GM23248 (cell line): ENCODE data around the gene SIRT1. TPM values are rescaled to one million over a fixed set of nuclear protein-coding genes. Genes with fewer than 3 reads are reported as not detected.
"Not testable (repeated sequence)": the region's sequence is repeated elsewhere in the genome, so short reads cannot be mapped to it uniquely, and the experiment has no call there.

ENCODE experiments used
- DNase-seq: peaks from one replicate; pipeline ENCODE4 v3.0.0-alpha.2; 2015
- H2AFZ ChIP-seq: fragments of 200-600 bp; sonication (generic); 2 replicates; pipeline ENCODE4 v1.6.1; 2016; ENCODE audit warnings: antibody characterized with exemption
- H3F3A ChIP-seq: fragments of 200-600 bp; sonication (generic); 2 replicates; pipeline ENCODE4 v1.6.1; 2016; ENCODE audit warnings: mild to moderate bottlenecking, antibody characterized with exemption, mixed run types; ENCODE audit not compliant: insufficient read depth
- H3K27ac ChIP-seq: fragments of 200-600 bp; sonication (generic); 2 replicates; pipeline ENCODE4 v1.5.1; 2016; ENCODE audit warnings: mild to moderate bottlenecking
- H3K27me3 ChIP-seq: fragments of 200-600 bp; sonication (generic); replicated peaks from 2 replicates; pipeline ENCODE4 v1.6.1; 2016; ENCODE audit warnings: mild to moderate bottlenecking; ENCODE audit not compliant: insufficient read depth
- H3K36me3 ChIP-seq: fragments of 200-600 bp; sonication (generic); 2 replicates; pipeline ENCODE4 v1.6.1; 2016; ENCODE audit warnings: low read depth, mild to moderate bottlenecking
- H3K4me1 ChIP-seq: fragments of 200-600 bp; sonication (generic); 2 replicates; pipeline ENCODE4 v1.6.1; 2016; ENCODE audit warnings: mild to moderate bottlenecking; ENCODE audit not compliant: insufficient read depth
- H3K4me2 ChIP-seq: fragments of 200-600 bp; sonication (generic); one replicate; pipeline ENCODE4 v1.6.1; 2016; ENCODE audit warnings: mild to moderate bottlenecking; ENCODE audit not compliant: unreplicated experiment
- H3K4me3 ChIP-seq: fragments of 200-600 bp; sonication (generic); 2 replicates; pipeline ENCODE4 v1.5.1; 2016; ENCODE audit warnings: mild to moderate bottlenecking
- H3K79me2 ChIP-seq: fragments of 200-600 bp; sonication (generic); 2 replicates; pipeline ENCODE4 v1.6.1; 2016; ENCODE audit warnings: mild to moderate bottlenecking; ENCODE audit not compliant: insufficient read depth
- H3K9ac ChIP-seq: fragments of 200-600 bp; sonication (generic); 2 replicates; pipeline ENCODE4 v1.6.1; 2016; ENCODE audit warnings: mild to moderate bottlenecking
- H3K9me2 ChIP-seq: fragments of 200-600 bp; sonication (generic); 2 replicates; pipeline ENCODE4 v1.6.1; 2016; ENCODE audit warnings: mixed run types, mild to moderate bottlenecking, moderate library complexity; ENCODE audit not compliant: insufficient read depth
- H3K9me3 ChIP-seq: fragments of 200-600 bp; sonication (generic); one replicate; pipeline ENCODE4 v1.6.1; 2017; ENCODE audit warnings: low read depth
- H4K20me1 ChIP-seq: fragments of 200-600 bp; sonication (generic); 2 replicates; pipeline ENCODE4 v1.6.0; 2016; ENCODE audit not compliant: insufficient read depth
- EZH2 ChIP-seq: fragments of 200-600 bp; sonication (generic); IDR thresholded peaks from 2 replicates; pipeline ENCODE4 v1.6.1; 2018; ENCODE audit warnings: antibody characterized with exemption, mild to moderate bottlenecking; ENCODE audit not compliant: insufficient read depth, poor library complexity, severe bottlenecking
- EZH2phosphoT487 ChIP-seq: fragments of 200-600 bp; sonication (generic); IDR thresholded peaks from 2 replicates; pipeline ENCODE4 v1.6.1; 2018; ENCODE audit warnings: antibody characterized with exemption, moderate library complexity, mild to moderate bottlenecking, low read depth; ENCODE audit not compliant: insufficient read depth
- WGBS, 2 experiments: methylation state at CpG; one replicate each; pipeline ENCODE4 v1.1.6; 2015 to 2017; ENCODE audit warnings: low lambda C conversion rate in 2 of 2, low coverage in 1 of 2; ENCODE audit errors: missing lambda C conversion rate in 2 of 2; 5-methylcytosine and 5-hydroxymethylcytosine counted together
- in situ Hi-C: fragments of 300-500 bp; cut with MboI; formaldehyde crosslinking; loops from 2 replicates; pipeline ENCODE4 v1.15.0; 2020
- polyA plus RNA-seq: library from polyadenylated mRNA; unstranded; fragments of >200 nt; fragmentation: Nextera tagmentation; extraction: Ambion mirVana; gene quantifications from 2 replicates; pipeline ENCODE4 v1.2.1, GENCODE V29; 2016
- small RNA-seq: library from RNA; depleted of rRNA; stranded (forward); fragments of <200 nt; gene quantifications from one replicate; pipeline ENCODE3, GENCODE V24; 2014; ENCODE audit warnings: low read depth, low replicate concordance
- total RNA-seq: library from RNA; depleted of rRNA; stranded (reverse); fragments of >200 nt; shearing (Covaris generic); gene quantifications from 2 replicates; pipeline ENCODE4 v1.2.3, GENCODE V29; 2014; rRNA removed

SIRT1 gene
- total and polyA plus RNA-seq, 2 experiments from 2014 or later, result 9.4 to 14.6 TPM

DNA sequence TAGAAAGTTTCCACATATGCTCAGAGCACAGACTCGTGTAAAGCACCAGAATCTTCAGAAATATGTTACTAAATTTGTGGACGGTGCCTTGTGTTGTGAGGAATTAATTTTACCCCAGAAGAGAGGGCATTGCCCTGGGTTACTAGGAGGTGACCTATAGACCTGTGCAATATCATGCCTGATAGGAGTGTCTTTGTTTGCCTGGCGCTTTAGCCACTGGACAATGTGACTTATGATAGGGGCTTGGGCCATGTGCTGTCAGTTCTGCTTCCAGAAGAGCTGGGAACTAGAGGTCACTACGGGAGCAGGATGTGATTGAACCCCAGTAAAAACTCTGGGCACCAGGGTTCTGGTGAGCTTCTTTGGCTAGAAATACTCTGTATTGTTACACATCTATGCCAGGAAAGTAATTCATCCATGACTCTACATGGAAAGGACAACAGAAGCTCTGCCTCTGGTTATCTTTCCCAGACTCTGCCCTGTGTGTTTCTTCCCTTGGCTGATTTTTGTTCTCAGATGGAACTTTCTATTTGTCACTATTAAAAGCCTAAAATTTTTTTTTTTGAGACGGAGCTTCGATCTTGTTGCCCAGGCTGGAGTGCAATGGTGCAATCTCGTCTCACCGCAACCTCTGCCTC is 75.5 kb downstream of the SIRT1 start:
- H3K4me2 ChIP-seq, result no peak overlapping the region
- H4K20me1 ChIP-seq, result no peaks in the 10 kb centered on the region
- H2AFZ ChIP-seq, result no peak overlapping the region
- H3K27ac ChIP-seq, result peak overlapping the region; percentile 16; the same call in 1 of the 2 replicates
- peaks cover 88% of the 10 kb centered on the region for H3K36me3 ChIP-seq
- H3K4me1 ChIP-seq, result no peaks in the 10 kb centered on the region
- TF ChIP-seq EZH2 (no peak), EZH2phosphoT487 (no peak)
- H3F3A ChIP-seq, result peaks cover 100% of the 10 kb centered on the region
- peak overlapping the region; percentile 14; the same call in 1 of the 2 replicates for H3K9ac ChIP-seq
- H3K9me2 ChIP-seq, result no peaks in the 10 kb centered on the region
- no peaks in the 10 kb centered on the region for H3K9me3 ChIP-seq
- no peak for DNase-seq
- in situ Hi-C loops, result no loop called here
- 86% methylated on average over 8 of the region's 8 CpGs for WGBS, 2 experiments
- no peak overlapping the region for H3K4me3 ChIP-seq
- no peaks in the 10 kb centered on the region for H3K27me3 ChIP-seq
- peaks cover 98% of the 10 kb centered on the region for H3K79me2 ChIP-seq

DNA sequence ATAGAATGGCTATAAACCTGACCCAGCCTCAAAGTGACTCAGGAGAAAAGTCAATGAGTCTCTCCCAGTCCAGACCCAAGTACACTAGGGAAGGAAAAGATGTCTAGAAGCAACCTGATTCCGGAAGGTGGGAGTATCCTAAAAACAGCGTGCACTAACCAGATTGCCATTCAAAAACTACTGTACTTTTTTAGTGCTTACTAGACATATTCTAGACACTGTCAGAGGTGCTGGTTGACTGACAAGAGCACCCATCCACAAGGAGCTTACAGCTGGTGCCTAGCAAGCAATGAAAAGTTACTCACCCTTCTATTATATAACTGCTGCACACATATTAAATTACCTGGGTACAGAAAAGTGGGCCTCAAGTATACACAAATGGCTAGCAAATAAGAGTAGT is 81.0 kb downstream of the SIRT1 start:
- Histone ChIP-seq H3K9me3 (no peaks in the 10 kb centered on the region), H3K4me2 (no peak overlapping the region), H3F3A (peaks cover 95% of the 10 kb centered on the region), H3K36me3 (peaks cover 85% of the 10 kb centered on the region), H4K20me1 (peaks cover 8% of the 10 kb centered on the region; the same call in 1 of the 2 replicates), H3K27me3 (no peaks in the 10 kb centered on the region), H3K27ac (no peak overlapping the region), H2AFZ (no peak overlapping the region), H3K4me3 (no peak overlapping the region), H3K9ac (no peak overlapping the region), H3K9me2 (no peaks in the 10 kb centered on the region), H3K79me2 (peaks cover 100% of the 10 kb centered on the region), H3K4me1 (peaks cover 12% of the 10 kb centered on the region)
- TF ChIP-seq EZH2 (no peak), EZH2phosphoT487 (no peak)
- in situ Hi-C loops, result no loop called here
- no peak for DNase-seq
- WGBS, 2 experiments, result 94 to 100% methylated on average over 2 of the region's 2 CpGs

DNA sequence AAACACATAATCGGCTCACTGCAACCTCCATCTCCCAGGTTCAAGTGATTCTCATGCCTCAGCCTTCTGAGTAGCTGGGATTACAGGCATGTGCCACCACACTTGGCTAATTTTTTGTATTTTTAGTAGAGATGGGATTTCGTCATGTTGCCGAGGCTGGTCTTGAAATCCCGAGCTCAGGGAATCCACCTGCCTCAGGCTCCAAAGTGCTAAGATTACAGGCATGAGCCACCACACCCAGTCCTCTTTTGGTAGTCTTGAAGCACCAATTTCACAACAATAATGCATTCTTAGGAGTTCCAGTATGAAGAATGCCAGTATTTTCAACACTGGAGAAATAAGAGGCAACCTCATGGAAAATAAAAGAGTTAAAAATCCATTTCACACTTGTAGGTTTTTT is 81.6 kb downstream of the SIRT1 start:
- Histone ChIP-seq H3K4me1 (peaks cover 12% of the 10 kb centered on the region), H3F3A (peaks cover 92% of the 10 kb centered on the region), H3K36me3 (peaks cover 85% of the 10 kb centered on the region), H3K79me2 (peaks cover 100% of the 10 kb centered on the region)
- H2AFZ ChIP-seq, H3K27ac ChIP-seq, H3K4me2 ChIP-seq, H3K9ac ChIP-seq, H3K9me3 ChIP-seq, H3K27me3 ChIP-seq, in situ Hi-C loops, DNase-seq, H4K20me1 ChIP-seq, H3K9me2 ChIP-seq, H3K4me3 ChIP-seq: not testable (repeated sequence)
- WGBS, 2 experiments, result 82 to 84% methylated on average over 4 of the region's 4 CpGs

Small RNAs within 50 kb of the gene (small RNA-seq; reads per million reads assigned to genes)
- gene RNU6-523P, result not detected

Other genes starting within 250 kb of the SIRT1 start
- not detected in 2 replicates for gene CTNNA3, start 188.5 kb upstream of the SIRT1 start, total RNA-seq
- gene CTNNA3, start 188.5 kb upstream of the SIRT1 start, polyA plus RNA-seq, result not detected in 2 replicates
- gene DNAJC12, start 46.5 kb upstream of the SIRT1 start, total RNA-seq, result 0.76 and 3.4 TPM in 2 replicates
- gene DNAJC12, start 46.5 kb upstream of the SIRT1 start, polyA plus RNA-seq, result 1.2 and 1.4 TPM in 2 replicates
- gene HERC4, start 190.6 kb downstream of the SIRT1 start, total RNA-seq, result 228 and 289 TPM in 2 replicates
- gene HERC4, start 190.6 kb downstream of the SIRT1 start, polyA plus RNA-seq, result 116 and 127 TPM in 2 replicates
- 14.5 and 20.0 TPM in 2 replicates for gene MYPN, start 224.8 kb downstream of the SIRT1 start, total RNA-seq
- 8.8 and 9.2 TPM in 2 replicates for gene MYPN, start 224.8 kb downstream of the SIRT1 start, polyA plus RNA-seq